ENCODE results near the gene KCNN1.

GRCh38 chr19:17966129-17966483 lies 801 bp upstream of the KCNN1 start:
- TF ChIP-seq CTCF (IDR thresholded peaks at IDR 0.05): no peak
- no peak for TF ChIP-seq POLR2A (IDR thresholded peaks at IDR 0.05)
